Transverse colon (tissue), 4 donors: ENCODE results near the gene NUDT9.

ENCODE experiments used
- CTCF ChIP-seq, 5 experiments: fragments of 200-600 bp in 3 of 5; fragments of 450-650 bp in 2 of 5; sonication (generic) in 3 of 5; IDR thresholded peaks; 1 replicate in 2 of 5; 2 replicates in 3 of 5; pipeline ENCODE4 v1.5.1; 2016 to 2017; ENCODE audit warnings: antibody characterized with exemption in 5 of 5, inconsistent platforms in 3 of 5, mild to moderate bottlenecking in 2 of 5, moderate library complexity in 1 of 5
- EP300 ChIP-seq: sonication (generic); formaldehyde crosslinking; IDR thresholded peaks from one replicate; pipeline ENCODE4 v1.6.1; 2017; ENCODE audit warnings: antibody characterized with exemption, low read depth
- POLR2A ChIP-seq: fragments of 450-650 bp; IDR thresholded peaks from one replicate; pipeline ENCODE4 v1.6.1; 2016; ENCODE audit warnings: antibody characterized with exemption, mild to moderate bottlenecking, moderate library complexity
- POLR2AphosphoS5 ChIP-seq, 3 donors: sonication (generic); formaldehyde crosslinking; IDR thresholded peaks; one replicate each; pipeline ENCODE4 v1.6.1; 2016; ENCODE audit warnings: antibody characterized with exemption in 3 of 3

DNA sequence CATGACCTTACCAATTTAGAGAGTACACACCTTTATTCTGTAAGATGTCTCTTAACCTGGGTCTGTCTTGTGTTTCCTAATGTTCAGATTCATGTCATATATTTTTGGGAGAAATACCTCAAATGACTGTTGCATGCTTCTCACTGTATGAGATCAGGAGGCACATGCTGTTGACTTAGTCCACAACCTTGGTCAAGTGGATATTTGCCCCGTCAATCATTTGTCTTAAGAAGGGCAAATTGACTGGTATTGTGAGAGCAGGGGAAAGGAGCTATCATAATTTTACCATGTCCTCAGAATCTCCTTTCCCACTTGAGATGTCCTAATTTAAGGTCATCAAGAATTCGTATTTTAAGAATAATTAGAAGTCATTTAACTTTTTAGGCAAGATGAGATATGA, 11.0 kb downstream of the NUDT9 start:
- TF ChIP-seq CTCF (IDR thresholded peaks at IDR 0.05) (no peak), POLR2AphosphoS5 (IDR thresholded peaks at IDR 0.05) (no peak), POLR2A (no peak), EP300 (no peak)
